OCI-LY3 (cell line): ENCODE results near the gene SIRT3.

Experiments
- H2AFZ ChIP-seq: fragments of 200-600, 300-600 bp; shearing (Covaris generic); 2 replicates; pipeline ENCODE4 v1.6.0; 2014; ENCODE audit warnings: antibody characterized with exemption, low read depth, low read length
- H3K27ac ChIP-seq: fragments of 200-600, 300-600 bp; sonication (generic); 2 replicates; pipeline ENCODE4 v1.5.1; 2014; ENCODE audit warnings: mild to moderate bottlenecking, low read length, moderate library complexity, mixed read lengths
- H3K27me3 ChIP-seq: fragments of 200-600, 300-600 bp; sonication (generic); 2 replicates; pipeline ENCODE4 v1.6.1; 2014; ENCODE audit warnings: low read depth, low read length, mixed read lengths
- H3K36me3 ChIP-seq: fragments of 200-600, 300-600 bp; sonication (generic); replicated peaks from 2 replicates; pipeline ENCODE3; 2014; ENCODE audit warnings: low read depth, low read length, mixed read lengths
- H3K4me1 ChIP-seq: fragments of 300-600, 200-600 bp; sonication (generic); 2 replicates; pipeline ENCODE4 v1.6.1; 2014; ENCODE audit warnings: low read length, mixed read lengths
- H3K4me2 ChIP-seq: fragments of 200-600, 300-600 bp; sonication (generic); 2 replicates; pipeline ENCODE4 v1.6.1; 2014; ENCODE audit warnings: low read length, mixed read lengths
- H3K4me3 ChIP-seq: fragments of 300-600, 200-600 bp; sonication (generic); 2 replicates; pipeline ENCODE4 v1.5.1; 2014; ENCODE audit warnings: antibody characterized with exemption, mild to moderate bottlenecking, low read length, moderate library complexity
- H3K79me2 ChIP-seq: fragments of 300-600, 200-600 bp; shearing (Covaris generic); 2 replicates; pipeline ENCODE4 v1.6.1; 2014; ENCODE audit warnings: mild to moderate bottlenecking, low read length, mixed read lengths
- H3K9ac ChIP-seq: fragments of 300-600, 200-600 bp; shearing (Covaris generic); 2 replicates; pipeline ENCODE4 v1.6.0; 2014; ENCODE audit warnings: mild to moderate bottlenecking, low read length, moderate library complexity
- H3K9me3 ChIP-seq: fragments of 200-600, 300-600 bp; shearing (Covaris generic); 2 replicates; pipeline ENCODE4 v1.6.1; 2014; ENCODE audit warnings: low read length, mixed read lengths; ENCODE audit not compliant: insufficient read depth
- H4K20me1 ChIP-seq: fragments of 200-600, 300-600 bp; sonication (generic); 2 replicates; pipeline ENCODE4 v1.6.1; 2016; ENCODE audit warnings: low read length, mixed read lengths; ENCODE audit not compliant: insufficient read depth
- CTCF ChIP-seq: fragments of 200-600, 300-600 bp; sonication (generic); IDR thresholded peaks from 2 replicates; pipeline ENCODE4 v1.5.1; 2014; ENCODE audit warnings: antibody characterized with exemption, low read length, low read depth
- EZH2phosphoT487 ChIP-seq: fragments of 200-600 bp; shearing (Covaris generic); IDR thresholded peaks from 2 replicates; pipeline ENCODE4 v1.6.1; 2018; ENCODE audit warnings: antibody characterized with exemption, mixed run types, low read depth

SIRT3 gene

GRCh38 chr11:232783-233565 is 3.2 kb downstream of the SIRT3 start:
- Histone ChIP-seq H4K20me1 (no peaks in the 10 kb centered on the region; the same call in 1 of the 2 replicates), H3K36me3 (no peaks in the 10 kb centered on the region), H3K9me3 (no peaks in the 10 kb centered on the region), H3K9ac (no peak overlapping the region), H3K27ac (no peak overlapping the region), H3K4me2 (no peak overlapping the region), H3K27me3 (no peaks in the 10 kb centered on the region), H3K4me3 (no peak overlapping the region), H3K4me1 (peaks cover 10% of the 10 kb centered on the region), H3K79me2 (peaks cover 19% of the 10 kb centered on the region), H2AFZ (no peak overlapping the region)
- TF ChIP-seq CTCF (no peak), EZH2phosphoT487 (no peak)

GRCh38 chr11:230431-230830 is 5.7 kb downstream of the SIRT3 start:
- H3K4me3 ChIP-seq: no peak overlapping the region
- no peaks in the 10 kb centered on the region for H4K20me1 ChIP-seq
- H3K27me3 ChIP-seq: no peaks in the 10 kb centered on the region
- H3K4me1 ChIP-seq: peaks cover 3% of the 10 kb centered on the region
- no peak overlapping the region for H3K4me2 ChIP-seq
- H3K27ac ChIP-seq: no peak overlapping the region
- H2AFZ ChIP-seq: no peak overlapping the region
- H3K79me2 ChIP-seq: peaks cover under 1% of the 10 kb centered on the region; the same call in 1 of the 2 replicates
- H3K36me3 ChIP-seq: no peaks in the 10 kb centered on the region
- no peaks in the 10 kb centered on the region for H3K9me3 ChIP-seq
- TF ChIP-seq CTCF: no peak
- H3K9ac ChIP-seq: no peak overlapping the region

- Histone ChIP-seq H3K9ac (no peak overlapping the region), H3K79me2 (no peaks in the 10 kb centered on the region), H3K27me3 (no peaks in the 10 kb centered on the region), H4K20me1 (no peaks in the 10 kb centered on the region), H3K27ac (no peak overlapping the region), H2AFZ (no peak overlapping the region), H3K9me3 (no peaks in the 10 kb centered on the region), H3K4me1 (no peaks in the 10 kb centered on the region), H3K4me3 (no peak overlapping the region), H3K4me2 (no peak overlapping the region), H3K36me3 (no peaks in the 10 kb centered on the region)
- TF ChIP-seq CTCF (no peak), EZH2phosphoT487 (no peak)
Measured at GRCh38 chr11:227824-228379, 8.2 kb downstream of the SIRT3 start.

GRCh38 chr11:225734-226453 is 10.2 kb downstream of the SIRT3 start:
- Histone ChIP-seq H3K4me2 (no peak overlapping the region), H3K9ac (no peak overlapping the region)

More at GRCh38 chr11:225734-226453, 10.2 kb downstream of the SIRT3 start:
- H3K36me3 ChIP-seq: no peaks in the 10 kb centered on the region
- H3K9me3 ChIP-seq: no peaks in the 10 kb centered on the region
- H3K79me2 ChIP-seq: no peaks in the 10 kb centered on the region
- no peaks in the 10 kb centered on the region for H3K4me1 ChIP-seq
- no peaks in the 10 kb centered on the region for H4K20me1 ChIP-seq
- TF ChIP-seq CTCF (no peak), EZH2phosphoT487 (no peak)
- H3K4me3 ChIP-seq: no peak overlapping the region
- H2AFZ ChIP-seq: no peak overlapping the region
- no peaks in the 10 kb centered on the region for H3K27me3 ChIP-seq
- no peak overlapping the region for H3K27ac ChIP-seq
